IPS-18c (cell line): ENCODE results near the gene HECA.
"Not testable (repeated sequence)": the region's sequence is repeated elsewhere in the genome, so short reads cannot be mapped to it uniquely, and the experiment has no call there.

ENCODE experiments used
- H3K4me3 ChIP-seq: 2 replicates; pipeline ENCODE4 v1.7.0; 2013; ENCODE audit warnings: low read depth, mild to moderate bottlenecking, low read length, moderate library complexity; ENCODE audit not compliant: insufficient read depth
- H3K9me3 ChIP-seq: one replicate; pipeline ENCODE4 v1.6.1; 2013; ENCODE audit warnings: mild to moderate bottlenecking, low read length, moderate library complexity; ENCODE audit not compliant: control insufficient read depth, insufficient read depth

The HECA gene

GRCh38 chr6:139174961-139175360, 40.1 kb downstream of the HECA start:
- Histone ChIP-seq H3K9me3 (no peaks in the 10 kb centered on the region), H3K4me3 (no peak overlapping the region)

GRCh38 chr6:139175389-139175948, 40.6 kb downstream of the HECA start:
- Histone ChIP-seq H3K4me3 (no peak overlapping the region), H3K9me3 (no peaks in the 10 kb centered on the region)

GRCh38 chr6:139181236-139181635, 46.4 kb downstream of the HECA start:
- no peaks in the 10 kb centered on the region for H3K9me3 ChIP-seq
- H3K4me3 ChIP-seq: no peak overlapping the region

GRCh38 chr6:139184047-139184446, 49.2 kb downstream of the HECA start:
- no peak overlapping the region for H3K4me3 ChIP-seq
- no peaks in the 10 kb centered on the region for H3K9me3 ChIP-seq

- no peaks in the 10 kb centered on the region for H3K9me3 ChIP-seq
- H3K4me3 ChIP-seq: no peak overlapping the region
Observed at GRCh38 chr6:139184459-139184858, 49.6 kb downstream of the HECA start.

GRCh38 chr6:139186242-139186641, 51.4 kb downstream of the HECA start:
- Histone ChIP-seq H3K4me3 (no peak overlapping the region), H3K9me3 (no peaks in the 10 kb centered on the region)

GRCh38 chr6:139186692-139187091, 51.8 kb downstream of the HECA start:
- Histone ChIP-seq H3K9me3 (no peaks in the 10 kb centered on the region), H3K4me3 (no peak overlapping the region)

- Histone ChIP-seq H3K9me3 (no peaks in the 10 kb centered on the region), H3K4me3 (no peak overlapping the region)
Observed at GRCh38 chr6:139187489-139187888, 52.6 kb downstream of the HECA start.

- Histone ChIP-seq H3K9me3 (no peaks in the 10 kb centered on the region), H3K4me3 (no peak overlapping the region)
Observed at GRCh38 chr6:139189665-139190064, 54.8 kb downstream of the HECA start.

- no peak overlapping the region for H3K4me3 ChIP-seq
- no peaks in the 10 kb centered on the region for H3K9me3 ChIP-seq
Observed at GRCh38 chr6:139194740-139195139, 59.9 kb downstream of the HECA start.

- Histone ChIP-seq H3K4me3 (no peak overlapping the region), H3K9me3 (no peaks in the 10 kb centered on the region)
Observed at GRCh38 chr6:139198529-139199288, 63.8 kb downstream of the HECA start.

GRCh38 chr6:139201378-139201777, 66.5 kb downstream of the HECA start:
- H3K4me3 ChIP-seq: no peak overlapping the region
- H3K9me3 ChIP-seq: no peaks in the 10 kb centered on the region

GRCh38 chr6:139204978-139205377, 70.1 kb downstream of the HECA start:
- Histone ChIP-seq H3K9me3 (no peaks in the 10 kb centered on the region), H3K4me3 (no peak overlapping the region)

GRCh38 chr6:139205843-139206242, 71.0 kb downstream of the HECA start:
- Histone ChIP-seq H3K9me3 (no peaks in the 10 kb centered on the region), H3K4me3 (no peak overlapping the region)

- not testable (repeated sequence) for H3K9me3 ChIP-seq, H3K4me3 ChIP-seq
Observed at GRCh38 chr6:139210766-139211165, 75.9 kb downstream of the HECA start.

GRCh38 chr6:139212460-139212859, 77.6 kb downstream of the HECA start:
- H3K9me3 ChIP-seq: not testable (repeated sequence)

GRCh38 chr6:139219271-139219729, 84.4 kb downstream of the HECA start:
- no peaks in the 10 kb centered on the region for H3K9me3 ChIP-seq
- H3K4me3 ChIP-seq: no peak overlapping the region

More at GRCh38 chr6:139212460-139212859, 77.6 kb downstream of the HECA start:
- not testable (repeated sequence) for H3K4me3 ChIP-seq

- no peak overlapping the region for H3K4me3 ChIP-seq
- no peaks in the 10 kb centered on the region for H3K9me3 ChIP-seq
Observed at GRCh38 chr6:139219746-139220145, 84.9 kb downstream of the HECA start.

- H3K4me3 ChIP-seq: not testable (repeated sequence)
Observed at GRCh38 chr6:139228387-139228786, 93.5 kb downstream of the HECA start.

More at GRCh38 chr6:139228387-139228786, 93.5 kb downstream of the HECA start:
- not testable (repeated sequence) for H3K9me3 ChIP-seq
